22Rv1 (cell line): ENCODE measurements around the gene TRIM69.
"Not testable (repeated sequence)": the region's sequence is repeated elsewhere in the genome, so short reads cannot be mapped to it uniquely, and the experiment has no call there.

Experiments
- H3K27ac ChIP-seq: fragments of 450-650 bp; 2 replicates; pipeline ENCODE4 v1.5.1; 2017
- ZFX ChIP-seq: fragments of 450-650 bp; IDR thresholded peaks from 2 replicates; pipeline ENCODE4 v1.6.1; 2017; ENCODE audit warnings: antibody characterized with exemption, borderline replicate concordance
- TF ChIP-seq, protein P1 (sequence below): fragments of 450-650 bp; IDR thresholded peaks from 2 replicates; pipeline ENCODE4 v1.5.1; 2017; ENCODE audit warnings: mild to moderate bottlenecking

Gene TRIM69, protein sequence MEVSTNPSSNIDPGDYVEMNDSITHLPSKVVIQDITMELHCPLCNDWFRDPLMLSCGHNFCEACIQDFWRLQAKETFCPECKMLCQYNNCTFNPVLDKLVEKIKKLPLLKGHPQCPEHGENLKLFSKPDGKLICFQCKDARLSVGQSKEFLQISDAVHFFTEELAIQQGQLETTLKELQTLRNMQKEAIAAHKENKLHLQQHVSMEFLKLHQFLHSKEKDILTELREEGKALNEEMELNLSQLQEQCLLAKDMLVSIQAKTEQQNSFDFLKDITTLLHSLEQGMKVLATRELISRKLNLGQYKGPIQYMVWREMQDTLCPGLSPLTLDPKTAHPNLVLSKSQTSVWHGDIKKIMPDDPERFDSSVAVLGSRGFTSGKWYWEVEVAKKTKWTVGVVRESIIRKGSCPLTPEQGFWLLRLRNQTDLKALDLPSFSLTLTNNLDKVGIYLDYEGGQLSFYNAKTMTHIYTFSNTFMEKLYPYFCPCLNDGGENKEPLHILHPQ

DNA sequence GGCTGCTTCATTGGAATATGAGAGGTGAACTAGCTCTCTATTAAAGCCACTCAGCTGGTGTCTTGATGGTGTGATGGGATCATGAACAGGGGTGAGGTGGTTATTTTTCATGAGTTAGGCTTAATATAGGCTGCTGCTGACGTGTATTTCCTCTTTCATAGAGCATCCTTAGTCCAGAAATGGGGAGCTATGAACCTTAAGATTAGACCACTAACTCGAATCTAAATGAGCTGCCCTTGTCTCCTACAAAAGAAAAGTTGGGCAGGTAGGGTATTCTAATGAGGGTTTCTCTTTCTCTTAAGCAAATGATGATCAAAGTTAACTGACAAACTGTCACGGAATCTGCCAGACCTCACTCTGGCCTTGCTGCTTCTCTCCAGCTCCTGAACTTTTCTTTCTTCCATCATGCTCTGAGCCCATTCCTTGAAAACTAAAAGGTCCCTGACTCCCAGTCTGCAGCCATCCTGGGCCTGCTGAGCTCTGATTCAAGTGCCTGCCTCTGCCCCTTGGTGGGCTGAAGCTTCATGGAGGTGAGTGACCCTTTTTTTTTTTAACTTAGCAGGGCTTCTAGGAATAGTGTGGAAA lies at the start of gene TRIM69:
Gene TRIM69 (plus strand): TSS at position 348 of the 585 bp plus-strand sequence. CDS start 177 bp downstream, at position 525.
- no peak within 1 kb of the TSS for H3K27ac ChIP-seq
- TF ChIP-seq ZFX: no peak
- TF ChIP-seq, protein P1, sequence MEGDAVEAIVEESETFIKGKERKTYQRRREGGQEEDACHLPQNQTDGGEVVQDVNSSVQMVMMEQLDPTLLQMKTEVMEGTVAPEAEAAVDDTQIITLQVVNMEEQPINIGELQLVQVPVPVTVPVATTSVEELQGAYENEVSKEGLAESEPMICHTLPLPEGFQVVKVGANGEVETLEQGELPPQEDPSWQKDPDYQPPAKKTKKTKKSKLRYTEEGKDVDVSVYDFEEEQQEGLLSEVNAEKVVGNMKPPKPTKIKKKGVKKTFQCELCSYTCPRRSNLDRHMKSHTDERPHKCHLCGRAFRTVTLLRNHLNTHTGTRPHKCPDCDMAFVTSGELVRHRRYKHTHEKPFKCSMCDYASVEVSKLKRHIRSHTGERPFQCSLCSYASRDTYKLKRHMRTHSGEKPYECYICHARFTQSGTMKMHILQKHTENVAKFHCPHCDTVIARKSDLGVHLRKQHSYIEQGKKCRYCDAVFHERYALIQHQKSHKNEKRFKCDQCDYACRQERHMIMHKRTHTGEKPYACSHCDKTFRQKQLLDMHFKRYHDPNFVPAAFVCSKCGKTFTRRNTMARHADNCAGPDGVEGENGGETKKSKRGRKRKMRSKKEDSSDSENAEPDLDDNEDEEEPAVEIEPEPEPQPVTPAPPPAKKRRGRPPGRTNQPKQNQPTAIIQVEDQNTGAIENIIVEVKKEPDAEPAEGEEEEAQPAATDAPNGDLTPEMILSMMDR: no peak

DNA sequence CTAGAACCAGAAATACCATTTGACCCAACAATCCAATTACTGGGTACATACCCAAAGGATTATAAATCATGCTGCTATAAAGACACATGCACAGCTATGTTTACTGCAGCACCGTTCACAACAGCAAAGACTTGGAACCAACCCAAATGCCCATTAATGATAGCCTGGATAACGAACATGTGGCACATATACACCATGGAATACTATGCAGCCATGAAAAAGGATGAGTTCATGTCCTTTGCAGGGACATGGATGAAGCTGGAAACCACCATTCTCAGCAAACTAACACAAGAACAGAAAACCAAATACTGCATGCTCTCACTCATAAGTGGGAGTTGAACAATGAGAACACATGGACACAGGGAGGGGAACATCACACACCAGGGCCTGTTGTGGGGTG lies 47.0 kb upstream of the TRIM69 start:
- H3K27ac ChIP-seq: not testable (repeated sequence)

DNA sequence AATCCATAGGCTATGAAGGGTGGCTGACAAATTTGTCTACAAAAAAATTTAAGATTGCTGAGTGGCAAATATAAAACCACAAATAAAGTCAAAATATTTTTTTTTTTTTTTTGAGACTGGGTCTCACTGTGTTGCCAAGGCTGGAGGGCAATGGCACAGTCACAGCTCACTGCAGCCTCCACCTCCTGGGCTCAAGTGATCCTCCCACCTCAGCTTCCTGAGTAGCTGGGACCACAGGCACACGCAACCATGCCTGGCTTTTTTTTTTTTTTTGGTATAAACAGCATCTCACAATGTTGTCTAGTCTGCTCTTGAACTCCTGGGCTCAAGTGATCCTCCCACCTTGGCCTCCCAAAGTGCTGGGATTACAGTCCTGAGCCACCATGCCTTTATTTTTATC lies 46.1 kb upstream of the TRIM69 start:
- not testable (repeated sequence) for H3K27ac ChIP-seq

DNA sequence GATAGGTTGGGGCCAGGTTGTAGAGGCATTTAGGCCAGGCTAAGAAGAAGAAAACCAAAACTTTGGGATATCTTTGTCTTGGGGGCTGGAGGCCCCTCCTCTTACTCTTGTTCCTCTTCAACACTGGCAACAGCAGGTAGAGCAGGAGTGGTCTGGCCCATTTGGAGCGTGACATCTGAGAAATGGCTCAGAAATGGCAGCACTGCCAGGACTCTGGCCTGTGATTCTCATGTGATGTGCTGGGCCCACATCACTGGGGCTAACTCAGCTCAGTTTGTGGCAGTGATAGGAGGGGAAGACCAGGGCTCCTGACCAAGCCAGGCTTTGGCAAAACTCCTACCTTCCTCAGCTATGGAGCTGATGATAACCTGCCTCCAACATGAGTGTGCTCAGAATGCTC lies 43.7 kb upstream of the TRIM69 start:
- TF ChIP-seq, protein P1: no peak
- no peak for TF ChIP-seq ZFX
- H3K27ac ChIP-seq: no peak overlapping the region

DNA sequence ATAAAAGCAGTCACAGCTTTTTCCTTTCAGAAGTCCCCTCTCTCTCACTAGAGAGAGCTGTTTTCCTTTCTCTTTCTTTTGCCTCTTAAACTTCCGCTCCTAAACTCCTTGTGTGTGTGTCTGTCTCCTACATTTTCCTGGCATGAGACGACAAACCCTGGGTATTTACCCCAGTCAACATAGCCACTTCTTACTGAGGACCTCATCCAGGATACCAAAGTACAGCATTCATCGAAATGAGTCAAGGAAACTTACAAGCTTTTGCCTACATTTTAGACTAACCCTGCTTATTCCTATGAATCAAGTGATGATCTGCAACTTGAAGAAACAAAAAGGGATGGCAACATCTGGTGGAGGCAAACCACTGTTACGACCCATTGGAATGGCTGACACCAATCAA lies 41.9 kb upstream of the TRIM69 start:
- TF ChIP-seq, protein P1: no peak
- no peak for TF ChIP-seq ZFX
- no peak overlapping the region for H3K27ac ChIP-seq

DNA sequence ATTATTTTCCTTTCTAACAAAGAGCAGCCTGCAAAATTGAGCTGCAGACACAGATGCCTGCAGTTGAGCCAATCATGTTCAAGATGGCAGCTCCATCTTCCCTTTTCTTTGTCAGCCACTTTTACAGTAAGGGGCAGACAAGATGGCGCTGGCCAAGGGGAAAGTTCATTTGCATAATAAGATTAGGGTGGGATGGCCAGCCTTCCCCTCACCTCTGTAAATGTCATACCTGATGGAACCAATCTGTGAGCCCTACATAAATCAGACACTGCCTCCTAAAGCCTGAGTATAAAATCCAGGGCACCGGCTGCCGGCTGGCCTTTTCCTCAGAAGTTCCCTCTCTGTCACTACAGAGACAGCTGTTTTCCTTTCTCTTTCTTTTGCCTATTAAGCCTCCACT lies 41.0 kb upstream of the TRIM69 start:
- TF ChIP-seq, protein P1: no peak
- no peak for TF ChIP-seq ZFX
- H3K27ac ChIP-seq: no peak overlapping the region

DNA sequence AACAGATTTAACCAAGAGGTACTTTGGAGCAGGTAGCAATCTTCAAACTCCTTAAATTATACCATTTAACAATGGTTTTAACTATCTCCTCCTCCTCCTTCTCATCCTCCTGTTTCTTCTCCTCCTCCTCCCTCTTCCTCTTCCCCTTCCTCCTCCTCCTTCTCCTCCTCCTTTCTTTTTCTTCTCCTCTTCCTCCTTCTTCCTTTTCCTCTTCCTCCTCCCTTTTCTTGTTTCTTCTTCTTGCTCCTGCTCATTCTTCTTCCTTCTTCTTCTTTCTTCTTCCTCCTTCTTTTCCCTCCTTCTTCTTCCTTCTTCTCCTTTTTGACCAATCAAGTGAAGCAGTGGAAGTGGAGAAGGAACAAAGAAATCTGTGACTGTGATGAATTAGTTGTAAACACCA lies 39.3 kb upstream of the TRIM69 start:
- TF ChIP-seq, protein P1: no peak
- TF ChIP-seq ZFX: no peak

DNA sequence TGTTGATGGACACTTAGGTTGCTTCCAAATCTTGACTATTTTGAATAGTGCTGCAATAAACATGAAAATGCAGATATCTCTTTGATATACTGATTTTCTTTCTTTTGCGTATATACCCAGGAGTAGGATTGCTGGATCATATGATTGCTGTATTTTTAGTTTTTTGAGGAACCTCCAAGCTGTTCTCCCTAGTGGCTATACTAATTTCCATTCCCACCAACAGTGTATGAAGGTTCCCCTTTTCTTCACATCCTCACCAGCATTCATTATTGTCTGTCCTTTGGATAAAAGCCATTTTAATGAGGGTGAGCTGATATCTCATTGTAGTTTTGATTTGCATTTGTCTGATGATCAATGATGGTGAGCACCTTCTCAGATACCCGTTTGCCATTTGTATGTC lies 37.7 kb upstream of the TRIM69 start:
- TF ChIP-seq, protein P1: no peak
- TF ChIP-seq ZFX: no peak
- no peak overlapping the region for H3K27ac ChIP-seq

More for the DNA sequence above, 39.3 kb upstream of the TRIM69 start:
- no peak overlapping the region for H3K27ac ChIP-seq

DNA sequence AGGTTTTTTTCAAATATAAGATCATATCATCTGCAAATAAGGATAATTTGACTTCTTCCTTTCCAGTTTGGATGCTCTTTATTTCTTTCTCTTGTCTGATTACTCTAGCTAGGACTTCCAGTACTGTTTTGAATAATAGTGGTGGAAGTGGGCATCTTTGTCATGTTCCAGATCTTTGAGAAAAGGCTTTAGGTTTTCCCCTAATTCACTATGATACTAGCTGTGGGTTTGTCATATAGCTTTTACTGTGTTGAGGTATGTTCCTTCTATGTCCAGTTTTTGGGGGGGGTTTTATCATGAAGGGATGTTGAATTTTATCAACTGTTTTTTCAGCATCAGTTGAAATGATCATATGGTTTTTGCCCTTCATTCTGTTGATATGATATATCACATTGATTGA lies 35.7 kb upstream of the TRIM69 start:
- H3K27ac ChIP-seq: not testable (repeated sequence)
